HepG2 (cell line): Measurements from ENCODE around the gene AGBL3. TPM values are rescaled to one million over a fixed set of nuclear protein-coding genes. Genes with fewer than 3 reads are reported as not detected.

Experiments used
- CAMTA2 ChIP-seq: sonication (generic); formaldehyde crosslinking; IDR thresholded peaks from 2 replicates; pipeline ENCODE4 v1.4.0; 2020; ENCODE audit warnings: mild to moderate bottlenecking, missing genetic modification reagents, borderline replicate concordance
- HDAC2 ChIP-seq: sonication (generic); formaldehyde crosslinking; IDR thresholded peaks from 2 replicates; pipeline ENCODE4 v1.4.0; 2020; ENCODE audit warnings: missing genetic modification reagents
- HNRNPH1 ChIP-seq: fragments of 200-400 bp; formaldehyde crosslinking; optimal IDR thresholded peaks from 2 replicates; pipeline ENCODE3; 2017; ENCODE audit warnings: mild to moderate bottlenecking, low read depth, low read length
- HNRNPK ChIP-seq: fragments of 200-400 bp; formaldehyde crosslinking; IDR thresholded peaks from 2 replicates; pipeline ENCODE4 v1.6.1; 2018; ENCODE audit warnings: low read length, low read depth, moderate library complexity, mild to moderate bottlenecking; ENCODE audit not compliant: poor library complexity, severe bottlenecking
- HNRNPLL ChIP-seq: fragments of 200-400 bp; formaldehyde crosslinking; IDR thresholded peaks from 2 replicates; pipeline ENCODE4 v1.6.1; 2017; ENCODE audit warnings: mild to moderate bottlenecking, low read depth, low read length; ENCODE audit not compliant: poor library complexity, severe bottlenecking
- ISX ChIP-seq: sonication (generic); formaldehyde crosslinking; conservative IDR thresholded peaks from 2 replicates; pipeline ENCODE4 v1.5.0; 2020; ENCODE audit warnings: missing genetic modification reagents
- JUN ChIP-seq: sonication (generic); formaldehyde crosslinking; IDR thresholded peaks from 2 replicates; pipeline ENCODE4 v1.4.0; 2020; ENCODE audit warnings: mild to moderate bottlenecking, missing genetic modification reagents
- NFE2 ChIP-seq: sonication (generic); formaldehyde crosslinking; IDR thresholded peaks from 2 replicates; pipeline ENCODE4 v1.4.0; 2020; ENCODE audit warnings: missing genetic modification reagents
- NR2F1 ChIP-seq, 2 experiments: fragments of 450-650 bp in 1 of 2; formaldehyde crosslinking in 1 of 2; IDR thresholded peaks; 2 replicates each; pipeline versions ENCODE4 v1.5.0 to v1.6.1; 2016 to 2020; ENCODE audit warnings: mild to moderate bottlenecking in 1 of 2, missing compliant biosample characterization in 1 of 2, missing genetic modification reagents in 1 of 2, moderate library complexity in 1 of 2
- ZNF207 ChIP-seq: fragments of 450-650 bp; IDR thresholded peaks from 2 replicates; pipeline ENCODE4 v1.6.1; 2016; ENCODE audit warnings: antibody characterized with exemption, borderline replicate concordance
- ZNF558 ChIP-seq: sonication (generic); formaldehyde crosslinking; IDR thresholded peaks from 2 replicates; pipeline ENCODE4 v1.9.0; 2022; ENCODE audit warnings: mild to moderate bottlenecking, missing genetic modification reagents, borderline replicate concordance
- ZNF790 ChIP-seq: sonication (generic); formaldehyde crosslinking; IDR thresholded peaks from 2 replicates; pipeline ENCODE4 v1.8.0; 2022; ENCODE audit warnings: missing genetic modification reagents, mild to moderate bottlenecking, borderline replicate concordance
- ZNF841 ChIP-seq: sonication (generic); formaldehyde crosslinking; IDR thresholded peaks from 2 replicates; pipeline ENCODE4 v1.8.1; 2023; ENCODE audit warnings: missing genetic modification reagents, borderline replicate concordance
- polyA plus RNA-seq, 8 experiments: library from polyadenylated mRNA; depleted of rRNA in 3 of 8; stranded (reverse) in 7 of 8; unstranded in 1 of 8; fragments of >200 nt; fragmentation: Illumina TruSeq in 4 of 8; extraction: Trizol in 4 of 8; gene quantifications; 2 replicates each; pipeline versions ENCODE4 v1.2.1 to v1.2.3, GENCODE V29; 2011 to 2016; ENCODE audit warnings: low read depth in 4 of 8, missing spikeins in 1 of 8, mixed read lengths in 1 of 8; ENCODE audit not compliant: insufficient read depth in 1 of 8
- total RNA-seq, 5 experiments: library from RNA; depleted of rRNA; stranded (reverse); fragments of >200 nt; fragmentation: Illumina TruSeq; extraction: Trizol; gene quantifications; 2 replicates each; pipeline ENCODE4 v1.2.3, GENCODE V29; 2016; ENCODE audit warnings: low read depth in 1 of 5
- TF ChIP-seq, protein P1 (sequence below), 2 experiments: sonication (generic) in 1 of 2; formaldehyde crosslinking in 1 of 2; IDR thresholded peaks; 2 replicates each; pipeline versions ENCODE4 v1.6.1 to v1.9.0; 2014 to 2022; ENCODE audit warnings: antibody characterized with exemption in 1 of 2, borderline replicate concordance in 1 of 2, inconsistent platforms in 1 of 2, low read depth in 1 of 2, missing genetic modification reagents in 1 of 2
- TF ChIP-seq, protein P2 (sequence below): IDR thresholded peaks from 2 replicates; pipeline ENCODE4 v1.6.1; 2016; ENCODE audit warnings: missing genetic modification reagents, missing compliant biosample characterization
- TF ChIP-seq, protein P3 (sequence below): sonication (generic); formaldehyde crosslinking; IDR thresholded peaks from 2 replicates; pipeline ENCODE4 v1.5.1; 2020; ENCODE audit warnings: missing genetic modification reagents, mild to moderate bottlenecking, borderline replicate concordance
- TF ChIP-seq, protein P4 (sequence below): sonication (generic); formaldehyde crosslinking; IDR thresholded peaks from 2 replicates; pipeline ENCODE4 v1.5.0; 2020; ENCODE audit warnings: missing genetic modification reagents, mild to moderate bottlenecking, borderline replicate concordance

The AGBL3 gene
- total and polyA plus RNA-seq, 2 of the 13 experiments (the other 11 are each of a cell fraction or from before 2014, with no cell fraction given), result 2.2 to 7.2 TPM

DNA sequence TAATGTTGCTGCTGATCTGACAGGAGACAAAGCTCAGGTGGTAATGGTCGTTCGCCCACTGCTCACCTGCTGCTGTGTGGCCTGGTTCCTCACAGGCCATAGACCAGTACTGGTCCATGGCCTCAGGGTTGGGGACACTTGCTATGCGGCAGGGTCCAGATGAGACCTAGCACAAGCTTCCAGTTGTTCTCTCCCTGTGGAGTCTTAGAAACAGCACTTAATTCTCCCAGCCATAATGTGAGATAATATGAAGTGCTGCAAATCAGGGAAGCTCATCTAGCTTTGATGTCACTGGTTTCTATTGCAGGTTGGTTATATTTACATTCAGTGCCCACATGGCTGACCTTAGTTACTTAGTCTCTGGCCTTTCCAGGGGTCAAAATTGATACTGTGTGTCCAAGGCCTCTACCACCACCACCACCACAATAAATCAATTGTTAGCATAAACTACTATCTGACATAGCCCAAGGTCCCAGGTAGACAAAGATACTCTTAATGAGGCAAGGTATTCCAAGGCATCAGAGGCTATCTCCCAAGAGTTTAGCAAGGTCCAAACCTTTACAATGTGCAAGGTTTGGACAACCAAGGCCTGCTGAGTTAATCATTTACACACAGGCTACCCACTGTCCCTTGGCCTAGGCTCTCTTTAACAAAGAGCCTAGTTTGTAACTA lies 11.0 kb downstream of the AGBL3 start (continued):
- TF ChIP-seq, protein P1, sequence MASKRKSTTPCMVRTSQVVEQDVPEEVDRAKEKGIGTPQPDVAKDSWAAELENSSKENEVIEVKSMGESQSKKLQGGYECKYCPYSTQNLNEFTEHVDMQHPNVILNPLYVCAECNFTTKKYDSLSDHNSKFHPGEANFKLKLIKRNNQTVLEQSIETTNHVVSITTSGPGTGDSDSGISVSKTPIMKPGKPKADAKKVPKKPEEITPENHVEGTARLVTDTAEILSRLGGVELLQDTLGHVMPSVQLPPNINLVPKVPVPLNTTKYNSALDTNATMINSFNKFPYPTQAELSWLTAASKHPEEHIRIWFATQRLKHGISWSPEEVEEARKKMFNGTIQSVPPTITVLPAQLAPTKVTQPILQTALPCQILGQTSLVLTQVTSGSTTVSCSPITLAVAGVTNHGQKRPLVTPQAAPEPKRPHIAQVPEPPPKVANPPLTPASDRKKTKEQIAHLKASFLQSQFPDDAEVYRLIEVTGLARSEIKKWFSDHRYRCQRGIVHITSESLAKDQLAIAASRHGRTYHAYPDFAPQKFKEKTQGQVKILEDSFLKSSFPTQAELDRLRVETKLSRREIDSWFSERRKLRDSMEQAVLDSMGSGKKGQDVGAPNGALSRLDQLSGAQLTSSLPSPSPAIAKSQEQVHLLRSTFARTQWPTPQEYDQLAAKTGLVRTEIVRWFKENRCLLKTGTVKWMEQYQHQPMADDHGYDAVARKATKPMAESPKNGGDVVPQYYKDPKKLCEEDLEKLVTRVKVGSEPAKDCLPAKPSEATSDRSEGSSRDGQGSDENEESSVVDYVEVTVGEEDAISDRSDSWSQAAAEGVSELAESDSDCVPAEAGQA (IDR thresholded peaks at IDR 0.05; ENCODE audit: low read depth), result no peak
- TF ChIP-seq, protein P1 (CRISPR knock-in tag; IDR thresholded peaks at IDR 0.05; ENCODE audit: borderline replicate concordance), result no peak
- TF ChIP-seq HNRNPLL (no peak), NFE2 (no peak), ZNF558 (CRISPR knock-in tag) (no peak), ISX (CRISPR knock-in tag) (no peak), HNRNPH1 (no peak), CAMTA2 (no peak), ZNF790 (CRISPR knock-in tag) (no peak), ZNF841 (no peak), HDAC2 (CRISPR knock-in tag) (peak; percentile 92), NR2F1 (CRISPR knock-in tag; IDR thresholded peaks at IDR 0.05) (peak; percentile 93 to 98), JUN (CRISPR knock-in tag) (no peak), HNRNPK (no peak), ZNF207 (no peak)
- TF ChIP-seq, protein P2, sequence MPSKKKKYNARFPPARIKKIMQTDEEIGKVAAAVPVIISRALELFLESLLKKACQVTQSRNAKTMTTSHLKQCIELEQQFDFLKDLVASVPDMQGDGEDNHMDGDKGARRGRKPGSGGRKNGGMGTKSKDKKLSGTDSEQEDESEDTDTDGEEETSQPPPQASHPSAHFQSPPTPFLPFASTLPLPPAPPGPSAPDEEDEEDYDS (CRISPR knock-in tag), result no peak; the same call in 1 of the 2 replicates
- TF ChIP-seq, protein P3, sequence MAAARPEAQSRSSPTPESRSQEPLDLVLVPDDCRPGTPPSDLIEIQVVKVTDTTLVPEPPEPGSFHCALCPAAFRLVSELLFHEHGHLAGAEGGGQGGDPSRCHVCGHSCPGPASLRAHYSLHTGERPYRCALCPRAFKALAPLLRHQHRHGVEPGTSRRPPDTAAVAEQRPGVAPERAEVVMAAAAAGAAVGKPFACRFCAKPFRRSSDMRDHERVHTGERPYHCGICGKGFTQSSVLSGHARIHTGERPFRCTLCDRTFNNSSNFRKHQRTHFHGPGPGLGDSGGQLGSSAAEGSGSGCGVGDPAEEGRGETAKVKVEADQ (CRISPR knock-in tag), result no peak; the same call in 1 of the 2 replicates
- TF ChIP-seq, protein P4, sequence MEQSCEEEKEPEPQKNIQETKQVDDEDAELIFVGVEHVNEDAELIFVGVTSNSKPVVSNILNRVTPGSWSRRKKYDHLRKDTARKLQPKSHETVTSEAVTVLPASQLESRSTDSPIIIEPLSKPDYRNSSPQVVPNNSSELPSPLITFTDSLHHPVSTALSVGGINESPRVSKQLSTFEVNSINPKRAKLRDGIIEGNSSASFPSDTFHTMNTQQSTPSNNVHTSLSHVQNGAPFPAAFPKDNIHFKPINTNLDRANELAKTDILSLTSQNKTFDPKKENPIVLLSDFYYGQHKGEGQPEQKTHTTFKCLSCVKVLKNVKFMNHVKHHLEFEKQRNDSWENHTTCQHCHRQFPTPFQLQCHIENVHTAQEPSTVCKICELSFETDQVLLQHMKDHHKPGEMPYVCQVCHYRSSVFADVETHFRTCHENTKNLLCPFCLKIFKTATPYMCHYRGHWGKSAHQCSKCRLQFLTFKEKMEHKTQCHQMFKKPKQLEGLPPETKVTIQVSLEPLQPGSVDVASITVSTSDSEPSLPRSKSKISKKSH, result no peak
